ENCODE measurements around the gene CD59.

The CD59 gene

GRCh38 chr11:33696931-33697638, 39.1 kb downstream of the CD59 start:
- no peak overlapping the region for H3K9ac ChIP-seq (ENCODE audit: low read length)
- no peaks in the 10 kb centered on the region for H3K9me3 ChIP-seq (ENCODE audit: low read length)
- H3K27ac ChIP-seq (ENCODE audit: low read depth, low read length, poor library complexity, severe bottlenecking): no peak overlapping the region
- H3K79me2 ChIP-seq (ENCODE audit: insufficient read depth, low read length): no peaks in the 10 kb centered on the region
- H3K4me1 ChIP-seq (ENCODE audit: insufficient read depth, low read length, severe bottlenecking): peaks cover 14% of the 10 kb centered on the region
- H3K4me3 ChIP-seq (ENCODE audit: low read depth, low read length, poor library complexity, severe bottlenecking): no peak overlapping the region
- H3F3A ChIP-seq (ENCODE audit: insufficient read depth, low read length): no peaks in the 10 kb centered on the region
- no peak overlapping the region for H2AFZ ChIP-seq (ENCODE audit: low read length)
- no peaks in the 10 kb centered on the region for H4K20me1 ChIP-seq (ENCODE audit: insufficient read depth, low read length)
- H3K27me3 ChIP-seq (ENCODE audit: insufficient read depth, low read length): 0 out of 2 replicates have a peak, but pooled peaks cover 4% of the 10 kb centered on the region
- H3K4me2 ChIP-seq (ENCODE audit: low read length): no peak overlapping the region
- TF ChIP-seq EZH2 (IDR thresholded peaks at IDR 0.05; ENCODE audit: borderline replicate concordance, low read length): no peak
- TF ChIP-seq, protein P1, sequence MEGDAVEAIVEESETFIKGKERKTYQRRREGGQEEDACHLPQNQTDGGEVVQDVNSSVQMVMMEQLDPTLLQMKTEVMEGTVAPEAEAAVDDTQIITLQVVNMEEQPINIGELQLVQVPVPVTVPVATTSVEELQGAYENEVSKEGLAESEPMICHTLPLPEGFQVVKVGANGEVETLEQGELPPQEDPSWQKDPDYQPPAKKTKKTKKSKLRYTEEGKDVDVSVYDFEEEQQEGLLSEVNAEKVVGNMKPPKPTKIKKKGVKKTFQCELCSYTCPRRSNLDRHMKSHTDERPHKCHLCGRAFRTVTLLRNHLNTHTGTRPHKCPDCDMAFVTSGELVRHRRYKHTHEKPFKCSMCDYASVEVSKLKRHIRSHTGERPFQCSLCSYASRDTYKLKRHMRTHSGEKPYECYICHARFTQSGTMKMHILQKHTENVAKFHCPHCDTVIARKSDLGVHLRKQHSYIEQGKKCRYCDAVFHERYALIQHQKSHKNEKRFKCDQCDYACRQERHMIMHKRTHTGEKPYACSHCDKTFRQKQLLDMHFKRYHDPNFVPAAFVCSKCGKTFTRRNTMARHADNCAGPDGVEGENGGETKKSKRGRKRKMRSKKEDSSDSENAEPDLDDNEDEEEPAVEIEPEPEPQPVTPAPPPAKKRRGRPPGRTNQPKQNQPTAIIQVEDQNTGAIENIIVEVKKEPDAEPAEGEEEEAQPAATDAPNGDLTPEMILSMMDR (IDR thresholded peaks at IDR 0.05; ENCODE audit: low read length): no peak
- H3K9me2 ChIP-seq (ENCODE audit: low read depth, low read length): no peaks in the 10 kb centered on the region
- H3K36me3 ChIP-seq (ENCODE audit: insufficient read depth, low read length): no peaks in the 10 kb centered on the region

DNA sequence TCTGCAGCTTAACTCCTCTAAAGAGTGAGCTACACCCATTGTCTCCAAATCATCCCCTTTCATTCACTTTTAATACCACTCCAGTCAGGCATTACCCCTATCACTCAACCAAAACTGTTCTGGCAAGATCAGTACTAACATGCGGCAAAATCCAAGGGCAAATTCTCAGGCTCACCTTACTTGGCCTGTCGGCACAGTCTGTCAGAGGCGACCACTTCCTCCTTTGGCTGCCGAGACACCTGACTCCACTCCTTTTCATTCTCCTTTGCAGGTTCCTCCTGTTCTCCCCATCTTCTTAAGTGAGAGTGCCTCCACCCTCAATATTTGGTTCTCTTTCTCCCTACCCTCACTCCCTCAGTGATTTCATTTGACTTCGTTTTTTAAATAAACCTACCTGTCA, 39.8 kb downstream of the CD59 start:
- Histone ChIP-seq H3K9me2 (ENCODE audit: low read depth, low read length) (no peaks in the 10 kb centered on the region), H3K27ac (ENCODE audit: low read depth, low read length, poor library complexity, severe bottlenecking) (no peak overlapping the region), H3K79me2 (ENCODE audit: insufficient read depth, low read length) (no peaks in the 10 kb centered on the region), H3K4me2 (ENCODE audit: low read length) (no peak overlapping the region), H3K9me3 (ENCODE audit: low read length) (no peaks in the 10 kb centered on the region), H3F3A (ENCODE audit: insufficient read depth, low read length) (no peaks in the 10 kb centered on the region), H3K36me3 (ENCODE audit: insufficient read depth, low read length) (no peaks in the 10 kb centered on the region), H3K9ac (ENCODE audit: low read length) (no peak overlapping the region), H3K27me3 (ENCODE audit: insufficient read depth, low read length) (0 out of 2 replicates have a peak, but pooled peaks cover 4% of the 10 kb centered on the region), H2AFZ (ENCODE audit: low read length) (no peak overlapping the region), H4K20me1 (ENCODE audit: insufficient read depth, low read length) (no peaks in the 10 kb centered on the region), H3K4me1 (ENCODE audit: insufficient read depth, low read length, severe bottlenecking) (peaks cover 12% of the 10 kb centered on the region), H3K4me3 (ENCODE audit: low read depth, low read length, poor library complexity, severe bottlenecking) (no peak overlapping the region)
- TF ChIP-seq EZH2 (IDR thresholded peaks at IDR 0.05; ENCODE audit: borderline replicate concordance, low read length): no peak
- TF ChIP-seq, protein P1 (IDR thresholded peaks at IDR 0.05; ENCODE audit: low read length): no peak

DNA sequence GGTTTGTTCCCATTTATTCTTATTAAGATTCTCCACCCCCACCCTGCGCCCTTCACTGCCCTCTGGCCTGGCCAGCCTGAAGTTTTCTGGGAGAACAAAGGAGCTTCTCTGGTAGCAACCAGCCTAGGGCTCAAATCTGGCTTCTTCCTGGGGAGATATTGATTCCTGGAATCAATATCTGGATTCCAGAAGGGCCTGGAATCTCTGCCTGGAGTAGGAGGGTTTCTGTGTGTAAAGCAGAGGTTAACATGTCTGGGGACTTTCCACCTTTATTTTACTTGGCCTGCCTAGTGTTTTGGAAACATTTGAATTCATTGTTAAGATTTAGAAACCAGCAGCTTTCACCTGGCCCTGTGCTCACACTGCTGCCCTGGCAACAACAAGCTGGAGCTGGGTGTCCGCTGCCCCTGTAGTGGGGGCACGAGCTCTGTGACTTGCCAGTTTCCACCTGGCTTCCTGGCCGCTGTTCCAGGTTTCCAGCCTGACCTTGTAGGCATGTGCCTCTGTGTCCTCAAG, 41.1 kb downstream of the CD59 start:
- Histone ChIP-seq H3K79me2 (ENCODE audit: insufficient read depth, low read length) (no peaks in the 10 kb centered on the region), H3K27me3 (ENCODE audit: insufficient read depth, low read length) (0 out of 2 replicates have a peak, but pooled peaks cover 4% of the 10 kb centered on the region), H3K9me3 (ENCODE audit: low read length) (no peaks in the 10 kb centered on the region), H4K20me1 (ENCODE audit: insufficient read depth, low read length) (no peaks in the 10 kb centered on the region), H3K27ac (ENCODE audit: low read depth, low read length, poor library complexity, severe bottlenecking) (no peak overlapping the region), H3K4me1 (ENCODE audit: insufficient read depth, low read length, severe bottlenecking) (peaks cover 7% of the 10 kb centered on the region), H3F3A (ENCODE audit: insufficient read depth, low read length) (no peaks in the 10 kb centered on the region), H3K9ac (ENCODE audit: low read length) (no peak overlapping the region), H3K4me3 (ENCODE audit: low read depth, low read length, poor library complexity, severe bottlenecking) (no peak overlapping the region), H3K9me2 (ENCODE audit: low read depth, low read length) (no peaks in the 10 kb centered on the region), H2AFZ (ENCODE audit: low read length) (no peak overlapping the region), H3K36me3 (ENCODE audit: insufficient read depth, low read length) (no peaks in the 10 kb centered on the region), H3K4me2 (ENCODE audit: low read length) (no peak overlapping the region)
- TF ChIP-seq EZH2 (IDR thresholded peaks at IDR 0.05; ENCODE audit: borderline replicate concordance, low read length): no peak
- TF ChIP-seq, protein P1 (IDR thresholded peaks at IDR 0.05; ENCODE audit: low read length): no peak
